HUDEP-2 (cell line): ENCODE data around the gene PHF14.
A peak's percentile ranks its signal among the peaks of the same experiment; 100 is the strongest.

Source experiments
- DNase-seq, 76 experiments: peaks; one replicate each; lab custom pipeline; 2025; ENCODE audit not compliant: unreplicated experiment in 76 of 76; lab: John Stamatoyannopoulos, UW

The PHF14 gene

GRCh38 chr7:11203224-11203623 is 229.6 kb downstream of the PHF14 start:
- no peak for DNase-seq

GRCh38 chr7:11203683-11204082 is 230.0 kb downstream of the PHF14 start:
- DNase-seq: no peak

GRCh38 chr7:11206177-11206899 is 232.7 kb downstream of the PHF14 start:
- DNase-seq: no peak

GRCh38 chr7:11207565-11207964 is 233.9 kb downstream of the PHF14 start:
- no peak for DNase-seq

- DNase-seq: no peak
Observed at GRCh38 chr7:11208883-11209465, 235.3 kb downstream of the PHF14 start.

- no peak for DNase-seq
Observed at GRCh38 chr7:11210374-11210773, 236.7 kb downstream of the PHF14 start.

- peak in 45 of 76 experiments; percentile 1 to 62 (median 30) for DNase-seq
Observed at GRCh38 chr7:11212080-11212711, 238.5 kb downstream of the PHF14 start.

GRCh38 chr7:11212816-11213215 is 239.1 kb downstream of the PHF14 start:
- DNase-seq: no peak

GRCh38 chr7:11213266-11213665 is 239.6 kb downstream of the PHF14 start:
- no peak for DNase-seq

- no peak for DNase-seq
Observed at GRCh38 chr7:11216276-11216675, 242.6 kb downstream of the PHF14 start.

- no peak for DNase-seq
Observed at GRCh38 chr7:11217848-11218565, 244.3 kb downstream of the PHF14 start.
